ENCODE results near the gene DNMT3B.
"Not testable (repeated sequence)": the region's sequence is repeated elsewhere in the genome, so short reads cannot be mapped to it uniquely, and the experiment has no call there.

Gene DNMT3B

GRCh38 chr20:32792316-32792715 is 30.1 kb downstream of the DNMT3B start:
- peak; percentile 72 for DNase-seq

DNA sequence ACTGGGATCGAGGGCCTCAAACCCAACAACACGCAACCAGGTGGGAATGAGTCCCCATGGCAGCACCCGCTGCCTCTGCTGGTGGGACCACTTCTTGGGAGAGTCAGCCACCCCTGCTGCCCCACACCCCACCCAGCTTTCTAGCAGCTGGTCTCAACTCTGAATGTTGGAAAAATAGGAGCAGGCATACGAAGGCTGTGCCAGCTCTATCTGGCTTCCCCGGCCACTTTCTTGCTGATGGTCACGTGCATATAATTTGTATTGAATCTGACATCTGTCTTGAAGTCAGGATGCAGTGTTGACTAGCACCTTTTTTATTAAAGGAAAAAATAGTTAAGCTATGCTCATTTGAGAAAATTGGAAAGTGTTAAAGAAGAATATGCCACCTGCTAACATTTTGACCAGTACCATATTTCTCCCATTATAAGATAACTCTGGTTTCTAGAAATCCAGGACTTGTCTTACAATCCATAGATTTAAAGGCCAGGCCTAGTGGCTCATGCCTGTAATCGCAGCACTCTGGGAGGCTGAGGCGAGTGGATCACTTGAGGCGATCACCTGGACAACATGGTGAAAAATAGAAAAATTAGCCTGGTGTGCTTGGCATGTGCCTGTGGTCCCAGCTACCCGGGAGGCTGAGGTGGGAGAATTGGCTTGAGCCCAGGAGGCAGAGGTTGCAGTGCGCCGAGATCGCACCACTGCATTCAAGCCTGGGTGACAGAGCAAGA is 30.7 kb downstream of the DNMT3B start:
- DNase-seq, result no peak

DNA sequence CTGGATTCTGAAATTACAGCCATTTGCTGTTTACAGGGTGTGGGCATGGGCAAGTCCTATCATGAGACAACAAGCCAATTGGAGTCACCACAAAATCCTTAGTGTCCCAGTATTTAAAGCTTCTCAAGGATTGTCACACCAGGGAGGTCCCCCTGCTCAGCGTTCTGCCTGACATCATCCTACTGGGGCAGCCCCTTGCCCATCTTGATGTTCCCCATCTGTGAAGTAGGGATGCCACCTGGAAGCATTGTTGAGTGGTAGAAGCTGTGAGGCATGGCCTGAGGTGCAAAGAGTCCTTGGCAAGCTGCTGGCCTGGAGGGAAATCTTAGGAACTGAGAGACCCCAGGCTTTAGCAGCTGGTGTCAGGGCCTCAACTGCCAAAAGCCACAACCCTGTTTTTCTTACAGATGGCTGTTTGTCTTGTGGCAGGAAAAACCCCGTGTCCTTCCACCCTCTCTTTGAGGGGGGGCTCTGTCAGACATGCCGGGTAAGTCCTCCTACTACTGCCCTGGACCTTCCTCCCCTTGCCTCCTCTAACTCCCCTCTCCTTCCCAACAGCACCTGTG is 34.3 kb downstream of the DNMT3B start:
- DNase-seq, result no peak

DNA sequence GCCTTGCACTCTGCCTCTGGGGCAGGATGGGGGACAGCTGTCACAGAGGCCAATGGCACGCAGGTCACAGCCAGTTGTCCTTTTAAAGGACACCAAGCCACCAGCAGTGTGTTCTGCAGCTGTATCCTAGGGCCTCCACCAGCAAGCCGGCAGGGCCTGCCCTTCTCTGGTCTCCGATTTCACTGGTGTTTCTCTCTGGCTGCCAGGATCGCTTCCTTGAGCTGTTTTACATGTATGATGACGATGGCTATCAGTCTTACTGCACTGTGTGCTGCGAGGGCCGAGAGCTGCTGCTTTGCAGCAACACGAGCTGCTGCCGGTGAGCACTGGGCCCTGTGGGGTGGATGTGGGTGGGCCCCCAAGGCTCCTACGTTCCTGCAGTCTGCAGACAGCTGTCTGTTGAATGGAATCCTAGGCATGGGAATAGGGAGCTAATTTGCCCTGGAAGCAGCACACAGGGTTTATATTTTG is 34.8 kb downstream of the DNMT3B start:
- DNase-seq, result no peak

GRCh38 chr20:32797571-32797970 is 35.4 kb downstream of the DNMT3B start:
- DNase-seq, result not testable (repeated sequence)

GRCh38 chr20:32798046-32798981 is 36.1 kb downstream of the DNMT3B start:
- no peak for DNase-seq

DNA sequence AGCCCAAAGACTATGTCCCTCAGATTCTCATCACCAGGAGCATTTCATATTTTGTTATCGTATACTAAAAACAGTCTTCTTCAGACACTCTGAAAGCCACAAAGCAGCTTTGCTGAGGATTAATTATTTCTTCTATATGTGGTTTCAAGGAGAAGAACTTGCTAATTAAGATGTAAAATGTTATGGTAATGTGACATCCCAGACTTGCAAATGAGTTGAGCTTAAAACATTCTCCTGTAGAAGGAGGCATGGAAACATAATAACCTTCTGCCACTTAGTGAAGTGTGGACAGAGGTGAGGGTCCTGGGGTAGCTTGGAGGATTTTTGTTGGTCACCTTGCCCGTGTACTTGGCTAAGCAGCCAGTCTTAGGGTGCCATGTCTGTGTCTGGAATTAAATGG is 40.9 kb downstream of the DNMT3B start:
- DNase-seq, result no peak

GRCh38 chr20:32804022-32804715 is 42.0 kb downstream of the DNMT3B start:
- DNase-seq, result no peak

GRCh38 chr20:32804817-32805216 is 42.6 kb downstream of the DNMT3B start:
- DNase-seq, result no peak

DNA sequence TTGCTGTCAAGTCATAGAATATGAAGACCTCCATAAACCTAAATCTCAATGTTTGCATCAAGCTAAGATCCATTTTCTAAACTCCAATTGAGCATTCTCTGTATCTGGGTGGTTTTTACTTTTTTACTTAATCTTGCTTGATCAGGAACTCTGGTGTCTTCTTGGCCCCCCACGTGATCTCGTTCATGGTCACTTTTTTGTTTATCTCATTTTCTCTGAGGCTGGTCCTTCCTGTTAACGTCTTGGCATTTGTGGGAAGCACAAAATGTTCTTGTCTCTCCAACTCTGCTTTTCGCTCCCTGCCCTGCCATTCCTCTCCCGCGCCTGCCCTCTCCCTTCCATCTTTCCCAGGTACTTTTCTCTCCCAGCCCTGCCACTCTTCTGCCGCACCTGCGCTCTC is 43.5 kb downstream of the DNMT3B start:
- DNase-seq, result no peak

DNA sequence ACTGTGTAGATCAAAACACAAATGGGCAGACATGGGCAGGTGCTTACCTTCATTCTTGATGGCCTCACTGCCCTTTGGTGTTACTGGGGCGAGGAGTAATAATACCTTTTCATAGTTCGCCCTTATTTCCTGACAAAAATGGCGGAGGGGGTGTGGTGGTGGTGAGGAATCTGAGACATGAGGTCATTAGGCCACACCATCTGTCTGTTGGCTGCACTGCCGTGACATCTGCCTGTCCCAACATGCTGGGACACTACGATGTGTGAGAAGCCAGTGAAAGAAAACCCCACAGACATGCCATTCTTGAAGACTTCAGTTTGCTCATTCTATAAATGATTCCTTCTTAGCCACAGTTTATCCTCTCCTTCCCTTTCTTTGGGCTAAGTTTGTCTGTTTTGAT is 44.2 kb downstream of the DNMT3B start:
- no peak for DNase-seq

GRCh38 chr20:32807706-32808105 is 45.5 kb downstream of the DNMT3B start:
- DNase-seq, result no peak

DNA sequence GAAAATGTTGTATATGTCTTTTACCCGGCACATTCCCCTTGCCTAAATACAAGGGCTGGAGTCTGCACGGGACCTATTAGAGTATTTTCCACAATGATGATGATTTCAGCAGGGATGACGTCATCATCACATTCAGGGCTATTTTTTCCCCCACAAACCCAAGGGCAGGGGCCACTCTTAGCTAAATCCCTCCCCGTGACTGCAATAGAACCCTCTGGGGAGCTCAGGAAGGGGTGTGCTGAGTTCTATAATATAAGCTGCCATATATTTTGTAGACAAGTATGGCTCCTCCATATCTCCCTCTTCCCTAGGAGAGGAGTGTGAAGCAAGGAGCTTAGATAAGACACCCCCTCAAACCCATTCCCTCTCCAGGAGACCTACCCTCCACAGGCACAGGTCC is 46.3 kb downstream of the DNMT3B start:
- no peak for DNase-seq

- no peak for DNase-seq
These were observed 47.7 kb downstream of the DNMT3B start for GRCh38 chr20:32809907-32810306.

- no peak for DNase-seq
These were observed 48.8 kb downstream of the DNMT3B start for GRCh38 chr20:32810941-32811340.

GRCh38 chr20:32811886-32812285 is 49.7 kb downstream of the DNMT3B start:
- DNase-seq, result no peak

DNA sequence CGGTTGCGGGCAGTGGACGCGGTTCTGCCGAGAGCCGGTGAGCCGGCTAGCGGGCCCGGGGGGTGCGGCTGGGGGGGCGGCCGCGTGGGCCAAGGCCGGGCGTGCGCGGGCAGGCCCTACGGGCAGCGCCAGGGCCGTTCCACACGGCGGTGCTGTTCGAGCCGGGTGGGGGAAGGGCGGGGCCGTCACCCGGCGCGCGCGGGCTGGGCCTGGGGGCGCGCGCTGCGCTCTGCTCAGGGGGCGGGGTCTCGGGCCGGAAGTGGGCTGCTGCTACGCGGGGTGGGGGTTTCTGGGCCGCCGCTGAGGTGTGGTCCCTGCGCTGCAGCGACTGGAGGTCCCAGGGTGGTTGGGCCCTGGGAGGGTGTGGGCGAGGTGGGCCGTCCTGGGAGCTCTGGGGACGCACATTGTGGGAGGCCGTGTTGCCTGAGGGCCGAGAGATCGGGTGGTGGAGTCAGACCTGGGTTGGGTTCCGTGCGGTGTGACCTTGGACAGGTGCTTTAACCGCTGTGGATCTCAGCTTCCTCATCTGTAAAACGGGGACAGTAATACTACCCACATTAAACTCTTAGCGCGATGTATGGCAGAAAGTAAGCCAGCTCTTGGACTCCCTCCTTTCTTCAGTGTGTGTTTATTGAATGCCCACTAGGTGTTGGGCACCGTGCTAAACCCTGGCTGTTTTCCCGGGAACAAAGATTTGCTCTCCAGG is 58.0 kb downstream of the DNMT3B start:
- DNase-seq, result peak; percentile 94

- DNase-seq, result peak; percentile 66
These were observed 58.7 kb downstream of the DNMT3B start for GRCh38 chr20:32820698-32821377.

DNA sequence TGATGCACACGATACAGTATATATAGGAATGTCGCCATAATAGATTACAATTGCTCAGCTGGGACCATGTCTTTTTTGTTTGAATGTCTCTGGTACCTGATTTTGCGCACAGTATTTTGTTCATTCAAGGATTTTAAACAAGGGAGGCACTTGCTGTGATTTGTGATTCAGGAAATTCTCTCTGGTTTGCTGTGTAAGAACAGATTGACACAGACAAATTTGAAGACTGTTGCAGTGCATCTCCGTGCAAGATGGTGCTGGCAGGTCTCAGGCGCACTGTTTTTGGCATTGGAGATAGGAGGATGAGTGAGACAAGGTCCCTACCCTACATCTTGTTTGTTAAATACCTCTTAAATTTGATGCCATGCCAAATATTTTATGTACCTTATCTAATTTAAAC is 60.0 kb downstream of the DNMT3B start:
- DNase-seq, result no peak

GRCh38 chr20:32823078-32823477 is 60.9 kb downstream of the DNMT3B start:
- DNase-seq, result peak; percentile 67

DNA sequence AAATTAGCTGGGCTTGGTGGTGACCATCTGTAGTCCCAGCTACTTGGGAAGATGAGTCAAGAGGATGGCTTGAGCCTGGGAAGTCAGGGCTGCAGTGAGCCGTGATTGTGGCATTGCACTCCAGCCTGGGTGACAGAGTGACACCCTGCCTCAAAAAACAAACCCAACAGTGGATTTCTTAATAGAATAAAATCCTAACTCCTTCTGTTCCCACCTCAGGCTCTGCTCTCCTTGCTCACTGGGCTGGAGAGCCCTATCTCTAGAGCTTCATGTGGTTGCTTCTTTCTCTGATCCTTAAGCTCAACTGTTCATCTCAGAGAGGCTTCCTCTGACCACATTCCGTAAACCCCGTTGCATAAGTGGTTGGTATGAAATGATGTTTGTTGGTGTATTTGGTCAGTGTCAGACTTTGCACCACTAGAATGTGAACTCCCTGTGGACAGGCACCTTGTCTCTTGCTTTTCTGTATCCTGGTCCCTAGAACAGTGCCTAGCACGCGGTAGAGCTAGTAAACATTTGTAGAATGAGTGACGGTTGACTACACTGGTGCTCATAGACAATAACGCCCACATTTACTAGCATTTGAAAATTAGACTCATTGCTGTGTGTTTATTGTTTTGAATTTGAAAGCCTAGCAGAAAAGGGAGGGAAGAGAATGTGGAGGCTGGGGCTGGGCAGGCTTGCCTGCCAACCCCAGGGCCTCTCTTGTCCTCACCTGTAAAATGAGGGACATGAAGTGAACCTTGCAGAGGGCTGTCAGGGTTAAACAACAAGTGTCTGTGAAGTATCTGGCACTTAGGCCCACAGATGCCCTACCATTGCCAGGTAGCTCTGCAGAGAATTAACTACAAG is 61.8 kb downstream of the DNMT3B start:
- DNase-seq, result no peak

Measured in activated effector memory CD4-positive, alpha-beta T cell treated with anti-CD3 and anti-CD28 coated beads, Interleukin-2, amount 50 U/mL, for 16 hours (primary cell).